IMR-90 (cell line): ENCODE data around the gene LBP. TPM values are rescaled to one million over a fixed set of nuclear protein-coding genes. Genes with fewer than 3 reads are reported as not detected.

Experiments
- ATAC-seq: fragments of 200-7000 bp; cut with Tn5 transposase; 2 replicates; pipeline ENCODE4 v1.9.1; 2020; ENCODE audit warnings: low read depth, mild to moderate bottlenecking, moderate library complexity
- BruUV-seq: library from RNA; stranded (reverse); fragments of 400-500 nt; replicated peaks from 2 replicates; lab custom pipeline; 2021; lab: Mats Ljungman, UMichigan
- CTCF ChIA-PET: fragments of 300-600 bp; formaldehyde crosslinking; extraction: SDS; loops from one replicate; lab custom pipeline; 2021; ENCODE audit warnings: antibody characterized with exemption; lab: Yijun Ruan, JAX
- POLR2A ChIA-PET: fragments of 300-600 bp; sonication (Branson Sonifier 250); formaldehyde crosslinking; loops from one replicate; lab custom pipeline; 2022; ENCODE audit warnings: antibody characterized with exemption; ENCODE audit not compliant: unreplicated experiment; lab: Charles Lee
- DNase-seq: peaks from one replicate; pipeline ENCODE4 v3.0.0; 2013
- H2AFZ ChIP-seq: replicated peaks from 2 replicates; pipeline ENCODE3; 2013; ENCODE audit warnings: low read length, mild to moderate bottlenecking; ENCODE audit not compliant: poor library complexity
- H2AK5ac ChIP-seq: 2 replicates; pipeline ENCODE4 v1.6.1; 2013; ENCODE audit warnings: low read depth, low read length, inconsistent platforms
- H2AK9ac ChIP-seq: replicated peaks from 2 replicates; pipeline ENCODE3; 2013; ENCODE audit warnings: mild to moderate bottlenecking, low read depth, low read length, moderate library complexity; ENCODE audit not compliant: poor library complexity
- H2BK120ac ChIP-seq: 2 replicates; pipeline ENCODE4 v1.6.1; 2013; ENCODE audit warnings: low read depth, low read length, inconsistent platforms
- H2BK15ac ChIP-seq: 3 replicates; pipeline ENCODE4 v1.6.1; 2013; ENCODE audit warnings: low read depth, low read length, inconsistent platforms
- H2BK20ac ChIP-seq: 2 replicates; pipeline ENCODE4 v1.6.1; 2013; ENCODE audit warnings: low read depth, mild to moderate bottlenecking, inconsistent platforms, low read length, moderate library complexity
- H2BK5ac ChIP-seq: 2 replicates; pipeline ENCODE4 v1.6.1; 2013; ENCODE audit warnings: mild to moderate bottlenecking, low read depth, low read length, inconsistent platforms; ENCODE audit not compliant: poor library complexity, severe bottlenecking
- H3K14ac ChIP-seq: replicated peaks from 2 replicates; pipeline ENCODE4 v1.6.1; 2013; ENCODE audit warnings: low read depth, low read length, inconsistent platforms
- H3K18ac ChIP-seq: 2 replicates; pipeline ENCODE4 v1.6.1; 2013; ENCODE audit warnings: low read depth, low read length, control low read depth
- H3K23ac ChIP-seq: 2 replicates; pipeline ENCODE4 v1.6.1; 2013; ENCODE audit warnings: low read depth, low read length, inconsistent platforms
- H3K27ac ChIP-seq: 2 replicates; pipeline ENCODE4 v1.5.1; 2013; ENCODE audit warnings: mild to moderate bottlenecking, control low read depth, low read length; ENCODE audit not compliant: insufficient read depth
- H3K27me3 ChIP-seq: 2 replicates; pipeline ENCODE4 v1.6.1; 2013; ENCODE audit warnings: low read length; ENCODE audit not compliant: control insufficient read depth, insufficient read depth
- H3K36me3 ChIP-seq: 2 replicates; pipeline ENCODE4 v1.6.1; 2013; ENCODE audit warnings: low read length, mixed read lengths; ENCODE audit not compliant: control insufficient read depth, insufficient read depth
- H3K4ac ChIP-seq: 2 replicates; pipeline ENCODE4 v1.6.1; 2013; ENCODE audit warnings: low read depth, low read length, inconsistent platforms
- H3K4me1 ChIP-seq: 2 replicates; pipeline ENCODE4 v1.6.1; 2013; ENCODE audit warnings: low read length, mixed read lengths; ENCODE audit not compliant: control insufficient read depth, insufficient read depth
- H3K4me2 ChIP-seq: 2 replicates; pipeline ENCODE4 v1.6.1; 2013; ENCODE audit warnings: low read depth, mild to moderate bottlenecking, control low read depth, low read length, moderate library complexity
- H3K4me3 ChIP-seq: 2 replicates; pipeline ENCODE4 v1.5.1; 2013; ENCODE audit warnings: low read depth, mild to moderate bottlenecking, control low read depth, low read length, moderate library complexity; ENCODE audit not compliant: insufficient read depth
- H3K56ac ChIP-seq: 2 replicates; pipeline ENCODE4 v1.6.1; 2013; ENCODE audit warnings: low read length, inconsistent platforms; ENCODE audit not compliant: insufficient read depth; ENCODE audit errors: extremely low read depth
- H3K79me1 ChIP-seq, 2 experiments: 2 replicates each; pipeline ENCODE4 v1.6.1; 2013; ENCODE audit warnings: low read length in 2 of 2, inconsistent platforms in 1 of 2, low read depth in 1 of 2
- H3K9ac ChIP-seq: 2 replicates; pipeline ENCODE4 v1.6.1; 2013; ENCODE audit warnings: low read depth, low read length, control low read depth
- H3K9me1 ChIP-seq: 2 replicates; pipeline ENCODE4 v1.6.1; 2013; ENCODE audit warnings: low read length, inconsistent platforms; ENCODE audit not compliant: insufficient read depth
- H3K9me3 ChIP-seq: 2 replicates; pipeline ENCODE4 v1.6.1; 2013; ENCODE audit warnings: low read length; ENCODE audit not compliant: control insufficient read depth, insufficient read depth
- H4K20me1 ChIP-seq: 2 replicates; pipeline ENCODE4 v1.6.1; 2013; ENCODE audit warnings: low read length, inconsistent platforms; ENCODE audit not compliant: insufficient read depth
- H4K5ac ChIP-seq: 2 replicates; pipeline ENCODE4 v1.6.1; 2013; ENCODE audit warnings: mild to moderate bottlenecking, low read depth, low read length, control low read depth
- H4K8ac ChIP-seq, 2 experiments: 2 replicates each; pipeline ENCODE4 v1.6.1; 2013; ENCODE audit warnings: low read depth in 2 of 2, low read length in 2 of 2, control low read depth in 1 of 2, inconsistent platforms in 1 of 2
- H4K91ac ChIP-seq: 2 replicates; pipeline ENCODE4 v1.6.1; 2013; ENCODE audit warnings: low read depth, low read length, inconsistent platforms; ENCODE audit not compliant: insufficient read depth
- BHLHE40 ChIP-seq: fragments of 150-350 bp; IDR thresholded peaks from 2 replicates; pipeline ENCODE4 v1.6.1; 2016; ENCODE audit warnings: mild to moderate bottlenecking, low read depth, low read length
- CEBPB ChIP-seq: IDR thresholded peaks from 2 replicates; pipeline ENCODE4 v1.6.1; 2012; ENCODE audit warnings: low read depth, low read length, improper control_type of control experiment
- CHD1 ChIP-seq: IDR thresholded peaks from 2 replicates; pipeline ENCODE4 v1.6.1; 2012; ENCODE audit warnings: low read depth, low read length, improper control_type of control experiment
- FOS ChIP-seq: fragments of 150-350 bp; IDR thresholded peaks from 2 replicates; pipeline ENCODE4 v1.6.1; 2016; ENCODE audit warnings: low read depth, low read length
- MAFK ChIP-seq: IDR thresholded peaks from 2 replicates; pipeline ENCODE4 v1.6.1; 2012; ENCODE audit warnings: low read depth, low read length, improper control_type of control experiment
- MAZ ChIP-seq: IDR thresholded peaks from 2 replicates; pipeline ENCODE4 v1.6.1; 2012; ENCODE audit warnings: low read depth, mild to moderate bottlenecking, low read length, improper control_type of control experiment, moderate library complexity, borderline replicate concordance
- NFE2L2 ChIP-seq: fragments of 150-350 bp; IDR thresholded peaks from 2 replicates; pipeline ENCODE4 v1.6.1; 2016; ENCODE audit warnings: low read depth, mild to moderate bottlenecking, low read length
- POLR2A ChIP-seq: IDR thresholded peaks from 2 replicates; pipeline ENCODE4 v1.6.1; 2012; ENCODE audit warnings: mild to moderate bottlenecking, low read depth, low read length
- RAD21 ChIP-seq: IDR thresholded peaks from 2 replicates; pipeline ENCODE4 v1.6.1; 2012; ENCODE audit warnings: low read length, improper control_type of control experiment
- RCOR1 ChIP-seq: IDR thresholded peaks from 2 replicates; pipeline ENCODE4 v1.6.1; 2012; ENCODE audit warnings: mild to moderate bottlenecking, low read length, improper control_type of control experiment; ENCODE audit not compliant: insufficient replicate concordance
- RFX5 ChIP-seq: IDR thresholded peaks from 2 replicates; pipeline ENCODE4 v1.8.0; 2012; ENCODE audit warnings: low read depth, mild to moderate bottlenecking, low read length, moderate library complexity
- SMC3 ChIP-seq: fragments of 150-350 bp; IDR thresholded peaks from 2 replicates; pipeline ENCODE4 v1.6.1; 2016; ENCODE audit warnings: low read depth, mild to moderate bottlenecking, antibody characterized with exemption, low read length, moderate library complexity
- USF2 ChIP-seq: fragments of 150-350 bp; IDR thresholded peaks from 2 replicates; pipeline ENCODE4 v1.6.1; 2017; ENCODE audit warnings: mild to moderate bottlenecking, antibody characterized with exemption, low read length, low read depth
- whole genome bisulfite sequencing, 2 experiments: methylation state at CpG; one replicate each; pipeline versions ENCODE4 v1.1.5 to v1.1.7; 2013; ENCODE audit warnings: missing lambda C conversion rate in 2 of 2; ENCODE audit not compliant: insufficient read length in 1 of 2; ENCODE audit errors: extremely low coverage in 2 of 2; 5-methylcytosine and 5-hydroxymethylcytosine counted together
- dilution Hi-C: fragments of 300-500 bp; cut with HindIII; formaldehyde crosslinking; loops from one replicate; pipeline ENCODE4 v1.14.3; 2018; ENCODE audit warnings: low sequenced_read_pairs; ENCODE audit not compliant: unreplicated experiment
- in situ Hi-C: fragments of 300-500 bp; cut with MboI; formaldehyde crosslinking; loops from 3 replicates; pipeline ENCODE4 v1.14.3; 2019; ENCODE audit warnings: low sequenced_read_pairs, inconsistent platforms, mixed read lengths
- intact Hi-C: fragments of 100-400 bp; cut with micrococcal nuclease; formaldehyde crosslinking; loops from 2 replicates; pipeline ENCODE4 v1.10.0; 2022
- polyA plus RNA-seq, 3 experiments: library from polyadenylated mRNA; depleted of rRNA; stranded (reverse); fragments of >200 nt; gene quantifications; 2 replicates each; pipeline ENCODE4 v1.2.3, GENCODE V29; 2012; ENCODE audit warnings: low replicate concordance in 1 of 3
- total RNA-seq: library from RNA; depleted of rRNA; stranded (reverse); fragments of >200 nt; gene quantifications from 2 replicates; pipeline ENCODE4 v1.2.3, GENCODE V29; 2012

The LBP gene
- total and polyA plus RNA-seq, 2 of the 4 experiments (the other 2 are of a cell fraction), result not detected

DNA sequence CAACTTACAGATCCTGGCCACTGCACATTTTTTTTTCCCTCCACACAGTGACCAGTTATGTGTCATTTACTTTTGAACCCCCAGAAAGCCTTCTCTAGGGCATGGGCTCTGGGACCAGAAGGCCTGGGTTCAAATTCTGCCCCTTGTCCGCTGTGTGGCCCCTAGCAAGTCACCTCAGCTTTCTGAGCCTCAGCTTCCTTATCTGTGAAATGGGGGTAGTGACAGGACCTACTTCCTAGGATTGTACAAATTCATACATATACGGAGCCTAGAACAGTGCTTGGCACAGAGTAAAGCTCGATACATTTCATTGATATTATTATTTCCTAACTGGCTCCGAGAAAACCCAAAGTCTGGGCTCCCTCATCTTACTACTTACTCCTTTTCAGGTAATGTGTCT lies 40.7 kb upstream of the LBP start:
- dilution Hi-C loops, result no loop called here
- Histone ChIP-seq H4K8ac (no peak overlapping the region), H3K56ac (no peak overlapping the region), H3K9ac (no peak overlapping the region), H2AFZ (no peak overlapping the region), H3K27me3 (peaks cover 24% of the 10 kb centered on the region), H3K4ac (no peak overlapping the region), H3K27ac (no peak overlapping the region), H3K4me1 (no peaks in the 10 kb centered on the region), H2BK5ac (no peak overlapping the region), H3K23ac (no peak overlapping the region), H3K4me2 (no peak overlapping the region), H4K20me1 (no peaks in the 10 kb centered on the region), H2BK20ac (no peak overlapping the region), H3K36me3 (no peaks in the 10 kb centered on the region), H3K14ac (no peak overlapping the region), H2BK120ac (no peak overlapping the region), H2AK9ac (no peak overlapping the region), H4K5ac (no peak overlapping the region), H4K91ac (no peak overlapping the region), H3K9me1 (no peaks in the 10 kb centered on the region), H2BK15ac (no peak overlapping the region), H2AK5ac (no peak overlapping the region), H3K18ac (no peak overlapping the region), H3K4me3 (no peak overlapping the region), H3K9me3 (peaks cover 7% of the 10 kb centered on the region; the same call in 1 of the 2 replicates), H3K79me1 (no peaks in the 10 kb centered on the region)
- TF ChIP-seq CEBPB (no peak), CHD1 (no peak), POLR2A (no peak), BHLHE40 (no peak), USF2 (no peak), SMC3 (no peak), MAZ (no peak), FOS (no peak), RAD21 (no peak), RFX5 (no peak), NFE2L2 (no peak), RCOR1 (no peak), MAFK (no peak)
- DNase-seq (no peak), ATAC-seq (no peak)
- in situ Hi-C loops, result loop anchor here (5.0 to 10.0 kb wide), 2 partner anchors 68 to 241 kb away; no protein-coding TSS in a partner anchor
- ChIA-PET POLR2A (no interaction called here), CTCF (interaction anchor here (1.0 to 1.3 kb wide), 2 partner anchors 15 to 76 kb away, joined by 3 to 7 read pairs; no protein-coding TSS in a partner anchor)
- no TSS peak for BruUV-seq
- intact Hi-C loops, result loop anchor here (1.0 kb wide), 1 partner anchor 76 kb away; no protein-coding TSS in a partner anchor
- WGBS, 2 experiments, result no CpG with 5 or more reads among the region's 4 CpGs
